Keratinocyte (primary cell): ENCODE results near the gene ALK.

Source experiments
- CTCF ChIP-seq, 3 experiments: IDR thresholded peaks in 1 of 3; conservative IDR thresholded peaks in 1 of 3; optimal IDR thresholded peaks in 1 of 3; 2 replicates in 2 of 3; 3 replicates in 1 of 3; pipeline versions ENCODE3 to v1.5.1; 2011; ENCODE audit warnings: low read length in 3 of 3, mild to moderate bottlenecking in 3 of 3, moderate library complexity in 2 of 3, control low read depth in 1 of 3, inconsistent platforms in 1 of 3; ENCODE audit not compliant: insufficient read depth in 2 of 3; ENCODE audit errors: extremely low read depth in 1 of 3
- EZH2 ChIP-seq: IDR thresholded peaks from one replicate; pipeline ENCODE4 v1.6.1; 2012; ENCODE audit warnings: inconsistent platforms, mild to moderate bottlenecking, low read length, moderate library complexity

GRCh38 chr2:29246383-29247300 lies 674.7 kb downstream of the ALK start:
- TF ChIP-seq CTCF (optimal IDR thresholded peaks at IDR 0.05 in 1 of 3, IDR thresholded peaks at IDR 0.05 in 1 of 3, conservative IDR thresholded peaks at IDR 0.05 in 1 of 3; ENCODE audit: extremely low read depth in 1 of 3, insufficient read depth in 2 of 3, low read length in 3 of 3) (no peak), EZH2 (no peak)
